ENCODE measurements around the gene EVI5.

The EVI5 gene

DNA sequence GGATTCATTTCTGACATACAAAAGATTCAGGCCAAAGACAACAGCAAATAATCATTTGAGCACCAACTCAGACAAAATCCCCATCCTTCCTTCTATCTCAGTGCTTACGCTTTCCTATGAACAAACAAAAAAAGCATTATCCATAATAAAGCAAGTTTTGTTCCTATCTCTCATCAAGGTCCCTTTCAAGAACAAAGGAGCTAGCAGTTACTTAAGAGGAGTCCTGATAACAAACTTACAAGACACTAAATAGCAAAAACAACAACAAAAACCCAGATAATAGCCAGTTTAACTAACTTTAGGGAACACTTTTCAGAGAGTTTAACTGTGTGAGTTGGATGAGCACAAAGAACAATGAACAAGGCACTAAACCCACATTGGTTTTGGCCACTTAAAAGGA, 10.5 kb downstream of the EVI5 start:
- TF ChIP-seq GATA2 (IDR thresholded peaks at IDR 0.05; ENCODE audit: low read depth, low read length) (no peak), GATA3 (IDR thresholded peaks at IDR 0.05; ENCODE audit: low read depth, low read length) (no peak)

DNA sequence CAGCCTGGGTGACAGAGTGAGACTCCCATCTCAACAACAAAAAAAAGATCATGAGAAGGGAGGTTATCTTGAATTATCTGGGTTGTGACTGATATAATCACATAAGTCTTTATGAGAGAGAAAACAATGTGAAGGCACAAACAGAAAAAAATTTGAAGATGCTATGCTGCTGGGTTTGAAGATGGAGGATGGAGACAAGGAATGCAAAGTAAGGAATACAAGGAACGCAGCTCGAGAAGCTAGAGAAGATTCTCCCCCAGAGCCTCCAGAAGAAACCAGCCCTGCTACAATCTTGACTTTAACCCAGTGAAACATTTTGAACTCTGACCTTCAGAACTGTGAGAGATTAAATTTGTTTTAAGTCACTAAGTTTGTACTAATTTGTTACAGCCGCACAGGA, 15.1 kb downstream of the EVI5 start:
- TF ChIP-seq GATA3 (IDR thresholded peaks at IDR 0.05; ENCODE audit: low read depth, low read length) (no peak), GATA2 (IDR thresholded peaks at IDR 0.05; ENCODE audit: low read depth, low read length) (no peak)

DNA sequence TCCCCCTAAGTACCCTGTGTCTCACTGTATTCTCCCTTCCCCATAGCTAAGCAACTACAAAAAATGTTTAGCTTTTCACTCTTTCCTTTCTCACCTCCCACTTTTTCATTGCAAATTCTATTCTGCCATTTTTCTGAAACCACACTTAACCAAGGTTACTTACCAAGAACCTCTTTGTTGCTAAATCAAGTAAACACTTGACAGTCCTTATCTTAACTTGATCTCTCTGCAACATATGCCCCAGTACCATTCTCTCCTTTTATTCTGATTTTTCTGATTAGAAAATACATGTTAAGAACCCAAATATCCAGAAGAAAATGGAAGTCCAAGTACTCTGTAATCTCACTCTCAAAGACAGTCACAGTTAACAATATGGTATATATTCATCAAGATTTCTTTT, 16.0 kb downstream of the EVI5 start:
- no peak for TF ChIP-seq GATA3 (IDR thresholded peaks at IDR 0.05; ENCODE audit: low read depth, low read length)
- TF ChIP-seq GATA2 (IDR thresholded peaks at IDR 0.05; ENCODE audit: low read depth, low read length): no peak

DNA sequence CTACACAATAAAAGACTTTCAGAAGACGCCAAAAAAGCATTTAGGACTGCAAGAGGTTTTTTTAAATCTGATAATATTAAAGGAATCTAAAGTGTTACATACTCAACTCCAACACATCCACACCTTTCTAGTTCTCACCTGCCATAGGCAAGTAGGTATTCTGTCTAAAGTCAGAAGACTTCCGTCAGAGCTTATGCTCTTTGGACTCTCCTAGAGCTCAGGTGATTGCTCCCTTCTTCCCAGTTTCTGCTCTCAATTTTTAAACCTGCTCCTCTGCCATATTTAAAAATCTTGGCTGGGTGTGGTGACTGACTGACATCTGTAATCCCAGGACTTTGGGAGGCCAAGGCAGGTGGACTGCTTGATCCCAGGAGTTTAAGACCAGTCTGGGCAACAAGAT, 16.6 kb downstream of the EVI5 start:
- TF ChIP-seq GATA3 (IDR thresholded peaks at IDR 0.05; ENCODE audit: low read depth, low read length): no peak
- no peak for TF ChIP-seq GATA2 (IDR thresholded peaks at IDR 0.05; ENCODE audit: low read depth, low read length)

DNA sequence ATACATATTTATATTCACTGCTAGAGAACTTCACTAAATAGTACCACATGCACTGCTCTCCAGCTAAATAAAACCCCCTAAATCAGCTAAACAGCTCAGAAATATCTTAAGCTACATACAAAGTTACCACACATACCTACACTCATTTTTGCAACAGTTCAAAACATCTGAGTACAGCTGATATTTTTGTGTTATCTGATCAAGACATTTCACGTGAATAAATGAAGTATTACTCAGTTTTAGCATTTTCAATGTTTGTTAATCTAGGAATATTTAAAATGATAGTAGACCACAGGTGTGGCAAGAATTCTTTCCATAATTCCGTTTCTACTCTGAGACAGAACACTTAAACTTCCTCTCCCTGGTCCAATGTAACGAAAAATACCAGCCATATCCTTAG, 20.8 kb downstream of the EVI5 start:
- TF ChIP-seq GATA2 (IDR thresholded peaks at IDR 0.05; ENCODE audit: low read depth, low read length) (no peak), GATA3 (IDR thresholded peaks at IDR 0.05; ENCODE audit: low read depth, low read length) (no peak)

DNA sequence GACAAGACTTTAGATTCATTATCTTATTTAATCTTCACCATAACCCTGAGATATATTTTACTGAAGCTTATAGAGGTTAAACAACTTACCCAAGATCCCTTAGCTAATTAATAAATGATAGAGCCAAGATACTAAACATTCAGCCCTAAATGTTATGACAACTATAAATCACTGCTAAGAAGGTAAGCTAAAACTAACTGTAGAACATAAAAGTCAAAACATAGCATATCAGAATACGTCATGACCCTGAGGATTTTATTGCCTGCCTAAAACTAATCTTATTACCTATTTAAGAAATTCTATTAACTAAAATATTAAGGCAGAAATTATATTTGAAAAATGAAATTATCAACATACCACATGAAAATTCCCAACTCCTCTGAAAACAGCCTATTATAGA, 22.6 kb downstream of the EVI5 start:
- no peak for TF ChIP-seq GATA2 (IDR thresholded peaks at IDR 0.05; ENCODE audit: low read depth, low read length)
- TF ChIP-seq GATA3 (IDR thresholded peaks at IDR 0.05; ENCODE audit: low read depth, low read length): no peak

DNA sequence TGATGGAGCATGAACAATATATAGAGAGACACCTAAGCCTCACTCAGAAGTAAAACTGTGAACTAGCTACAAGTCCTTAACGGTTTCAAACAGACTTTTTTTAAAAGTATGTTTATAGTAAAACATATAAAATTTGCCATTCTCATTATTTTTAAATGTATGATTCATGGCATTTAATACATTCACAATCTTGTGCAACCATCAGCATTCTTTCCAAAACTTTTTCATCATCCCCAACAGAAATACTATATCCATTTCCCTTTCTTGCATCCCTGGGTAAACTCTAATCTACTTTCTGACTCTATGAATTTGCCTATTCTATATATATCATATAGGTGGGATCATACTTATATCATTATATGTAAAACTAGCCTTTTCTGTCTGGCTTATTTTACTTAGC, 25.5 kb downstream of the EVI5 start:
- TF ChIP-seq GATA3 (IDR thresholded peaks at IDR 0.05; ENCODE audit: low read depth, low read length) (no peak), GATA2 (IDR thresholded peaks at IDR 0.05; ENCODE audit: low read depth, low read length) (no peak)

DNA sequence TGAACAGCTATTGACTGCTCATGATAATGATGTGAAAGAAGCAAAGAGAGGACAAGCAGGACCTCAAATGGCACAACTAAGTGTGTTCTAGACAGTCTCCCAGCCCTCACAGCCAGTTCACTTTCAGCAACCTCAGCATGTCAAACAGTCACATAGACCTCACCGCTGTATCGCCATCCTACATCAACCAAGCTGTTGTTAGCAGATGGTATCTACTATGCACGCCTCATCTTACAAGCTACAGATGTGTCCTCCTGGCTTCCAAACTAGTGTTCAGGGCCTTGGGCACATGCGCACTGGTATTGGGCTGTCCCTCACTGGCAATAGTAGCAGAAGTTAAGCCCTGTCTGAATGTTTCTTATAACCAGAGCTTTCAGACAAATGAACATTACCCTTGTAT, 28.4 kb downstream of the EVI5 start:
- TF ChIP-seq GATA3 (IDR thresholded peaks at IDR 0.05; ENCODE audit: low read depth, low read length) (no peak), GATA2 (IDR thresholded peaks at IDR 0.05; ENCODE audit: low read depth, low read length) (no peak)

DNA sequence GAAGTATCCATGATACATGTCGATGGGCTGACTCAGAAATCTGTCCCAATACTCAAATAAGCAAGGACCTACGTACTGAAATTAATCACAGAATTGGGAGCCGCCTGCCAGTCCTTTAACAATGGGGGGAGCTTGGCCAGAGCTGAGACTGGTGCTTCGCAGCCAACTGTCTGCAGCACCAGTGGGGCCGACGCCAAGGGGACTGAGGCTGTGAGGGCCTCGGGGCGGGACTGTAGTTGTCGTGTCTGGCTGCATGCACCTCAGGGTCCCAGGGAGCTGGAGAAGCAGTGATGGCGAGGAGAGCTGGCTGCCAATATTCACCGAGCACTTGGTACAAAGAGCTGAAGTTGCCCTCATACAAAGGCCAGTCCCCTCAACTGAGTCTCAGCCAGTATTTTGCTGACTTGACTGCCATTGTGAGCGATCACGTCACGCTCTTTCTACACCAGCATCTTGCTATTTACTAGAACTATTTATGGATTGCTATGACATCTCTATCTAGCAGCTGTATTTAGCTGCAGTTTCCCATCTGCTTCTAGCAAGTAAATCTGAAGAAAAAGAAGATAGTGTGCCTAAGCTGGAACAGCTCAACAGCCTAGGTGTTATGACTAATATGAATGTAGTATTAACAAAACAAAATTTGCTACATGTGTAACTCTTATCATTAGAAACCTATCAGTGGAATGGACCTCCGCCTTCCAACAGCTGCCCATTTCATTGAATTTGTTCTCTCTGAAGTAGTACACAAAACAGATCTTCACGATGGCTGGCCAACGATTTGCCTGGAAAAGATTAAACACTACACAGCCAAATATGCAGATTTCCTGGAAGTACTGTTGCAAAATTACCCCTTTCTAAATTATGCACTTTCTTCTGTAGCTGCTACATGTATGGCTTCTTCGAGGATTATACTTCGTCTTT, 29.1 kb downstream of the EVI5 start:
- TF ChIP-seq GATA3 (IDR thresholded peaks at IDR 0.05; ENCODE audit: low read depth, low read length): no peak
- no peak for TF ChIP-seq GATA2 (IDR thresholded peaks at IDR 0.05; ENCODE audit: low read depth, low read length)

DNA sequence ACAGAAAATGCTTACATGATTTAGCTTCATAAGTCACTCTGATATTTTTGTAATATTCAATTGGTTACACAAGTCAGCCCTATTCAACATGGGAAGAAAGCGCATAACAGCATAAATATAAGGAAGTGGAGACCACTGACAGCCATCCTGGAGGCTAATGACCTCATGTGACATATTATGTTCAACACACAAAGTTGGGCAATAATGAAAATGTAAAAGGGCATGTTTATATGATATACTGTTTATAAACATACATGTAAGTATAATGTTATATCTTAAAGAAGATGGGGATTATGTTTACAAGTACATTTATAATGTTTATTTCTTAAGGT, 30.2 kb downstream of the EVI5 start:
- TF ChIP-seq GATA2 (IDR thresholded peaks at IDR 0.05; ENCODE audit: low read depth, low read length) (no peak), GATA3 (IDR thresholded peaks at IDR 0.05; ENCODE audit: low read depth, low read length) (no peak)

DNA sequence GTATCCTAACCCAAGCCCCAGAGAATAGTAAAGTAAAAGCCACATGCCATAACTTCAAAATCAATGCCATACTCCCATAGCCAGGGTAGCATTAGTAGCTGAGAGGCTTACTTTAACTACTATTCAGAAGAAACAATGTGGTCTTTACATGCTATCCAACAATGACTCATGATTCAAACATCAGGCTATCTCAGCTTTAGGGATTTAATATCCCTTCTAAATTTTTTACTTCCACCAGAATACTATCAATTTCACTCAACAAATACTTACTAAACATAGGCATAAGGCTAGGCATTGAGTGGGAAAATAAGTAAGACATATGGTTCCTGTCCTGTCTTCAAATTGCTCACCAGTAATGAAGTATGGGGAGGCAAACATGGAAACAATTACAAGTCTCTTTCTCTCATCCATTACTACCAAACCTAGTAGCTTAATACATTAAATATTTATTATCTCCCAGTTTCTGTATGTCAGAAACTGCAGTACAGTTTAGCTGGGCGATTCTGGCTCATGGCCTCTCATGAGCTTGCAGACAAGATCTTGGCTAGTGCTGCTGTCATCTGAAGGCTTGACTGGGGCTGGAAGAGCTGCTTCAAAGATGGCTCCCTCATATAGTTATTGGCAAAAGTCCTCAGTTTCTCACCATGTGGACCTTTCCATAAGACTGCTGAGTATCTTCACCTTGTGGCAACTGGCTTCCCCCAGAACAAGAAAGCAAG, 30.7 kb downstream of the EVI5 start:
- TF ChIP-seq GATA3 (IDR thresholded peaks at IDR 0.05; ENCODE audit: low read depth, low read length) (no peak), GATA2 (IDR thresholded peaks at IDR 0.05; ENCODE audit: low read depth, low read length) (no peak)

DNA sequence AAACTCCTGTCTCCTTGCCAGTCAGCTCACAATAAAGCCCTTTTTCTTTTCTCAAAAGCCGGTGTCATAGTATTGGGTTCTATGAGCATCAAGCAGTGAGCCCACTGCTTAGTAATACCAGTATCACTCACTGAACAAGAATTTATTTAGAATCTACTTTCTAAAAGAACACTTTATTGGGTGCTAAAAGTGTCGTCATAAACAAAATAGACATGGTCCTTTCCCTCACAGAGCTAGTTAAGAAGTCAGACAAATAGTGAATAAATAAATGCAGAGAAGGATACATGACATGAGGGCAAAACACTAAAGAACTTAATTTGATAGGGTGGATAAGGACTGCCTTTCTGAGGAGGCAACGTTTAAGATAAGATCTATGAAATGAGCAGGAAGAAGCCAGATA, 32.2 kb downstream of the EVI5 start:
- TF ChIP-seq GATA3 (IDR thresholded peaks at IDR 0.05; ENCODE audit: low read depth, low read length): no peak
- no peak for TF ChIP-seq GATA2 (IDR thresholded peaks at IDR 0.05; ENCODE audit: low read depth, low read length)

DNA sequence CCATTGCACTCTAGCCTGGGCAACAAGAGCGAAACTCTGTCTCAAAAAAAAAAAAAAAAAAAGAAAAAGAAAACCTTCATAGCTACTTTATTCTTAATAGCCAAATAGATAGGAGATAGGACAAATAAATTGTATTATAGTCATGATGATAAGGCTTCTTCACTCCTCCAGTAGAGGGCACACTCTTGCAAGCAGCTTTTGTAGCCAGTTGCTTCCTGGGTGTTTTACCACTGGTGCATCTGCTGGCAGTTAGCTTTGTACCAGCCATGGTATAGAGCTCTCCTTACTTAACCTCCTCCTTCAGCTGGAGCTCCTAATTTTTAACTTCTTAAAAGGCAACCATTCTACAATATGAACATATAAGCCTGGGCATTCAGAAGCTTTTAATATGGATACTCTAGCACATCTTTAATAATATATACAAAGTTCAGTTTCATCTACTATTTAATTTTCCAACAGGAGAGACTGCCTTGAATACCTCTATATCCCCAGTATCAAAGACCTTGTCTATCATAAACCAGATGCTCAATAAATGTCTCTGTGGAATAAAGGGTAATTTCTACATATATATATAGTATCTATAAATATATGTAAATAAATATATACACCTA, 35.8 kb downstream of the EVI5 start:
- TF ChIP-seq GATA3 (IDR thresholded peaks at IDR 0.05; ENCODE audit: low read depth, low read length) (no peak), GATA2 (IDR thresholded peaks at IDR 0.05; ENCODE audit: low read depth, low read length) (no peak)

DNA sequence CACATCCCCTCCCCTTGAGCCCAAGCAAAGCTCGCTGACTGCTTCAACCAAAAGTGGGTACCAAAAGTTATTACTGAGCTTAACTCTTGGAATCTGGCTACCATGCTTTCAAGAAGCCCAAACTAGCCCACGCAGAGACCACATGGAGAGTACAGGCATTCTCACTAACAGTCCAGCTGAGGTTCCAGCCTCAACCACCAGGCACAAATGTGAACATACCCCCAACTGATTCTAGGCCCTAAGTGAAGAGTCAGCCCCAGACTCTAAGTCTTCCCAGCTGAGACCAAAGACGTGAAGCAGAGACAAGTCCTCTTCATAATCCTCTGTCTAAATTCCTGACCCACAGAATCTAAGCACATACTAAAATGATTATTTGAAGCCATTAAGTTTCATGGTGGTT, 36.8 kb downstream of the EVI5 start:
- TF ChIP-seq GATA3 (IDR thresholded peaks at IDR 0.05; ENCODE audit: low read depth, low read length) (no peak), GATA2 (IDR thresholded peaks at IDR 0.05; ENCODE audit: low read depth, low read length) (no peak)

DNA sequence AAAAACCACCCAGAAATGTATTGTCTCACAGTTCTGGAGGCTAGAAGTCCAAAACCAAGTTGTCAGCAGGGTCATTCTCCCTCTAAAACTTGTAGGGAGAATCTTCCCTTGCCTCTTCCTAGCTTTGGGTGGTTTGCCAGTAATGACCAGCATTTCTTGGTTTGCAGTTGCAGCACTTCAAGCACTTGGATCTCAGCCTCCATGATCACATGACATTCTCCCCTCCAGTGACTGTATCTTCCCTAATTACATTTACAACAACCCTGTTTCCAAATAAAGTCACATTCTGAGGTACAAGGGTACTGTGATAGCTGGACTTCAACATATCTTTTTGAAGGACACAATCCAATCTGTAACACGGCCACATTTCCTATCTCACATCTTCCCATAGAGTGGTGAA, 37.2 kb downstream of the EVI5 start:
- TF ChIP-seq GATA3 (IDR thresholded peaks at IDR 0.05; ENCODE audit: low read depth, low read length): no peak
- TF ChIP-seq GATA2 (IDR thresholded peaks at IDR 0.05; ENCODE audit: low read depth, low read length): no peak

Measured in SH-SY5Y (cell line).